ENCODE data around the gene AIF1L.
"Not testable (repeated sequence)": the region's sequence is repeated elsewhere in the genome, so short reads cannot be mapped to it uniquely, and the experiment has no call there.

AIF1L gene

GRCh38 chr9:131099845-131100244 lies 3.5 kb downstream of the AIF1L start:
- FAIRE-seq: not testable (repeated sequence)

- FAIRE-seq: no peak
Observed at GRCh38 chr9:131100445-131100844, 4.1 kb downstream of the AIF1L start.

- FAIRE-seq: no peak
Observed at GRCh38 chr9:131101207-131101964, 5.1 kb downstream of the AIF1L start.

GRCh38 chr9:131103024-131103423 lies 6.7 kb downstream of the AIF1L start:
- FAIRE-seq: no peak

GRCh38 chr9:131103535-131103934 lies 7.2 kb downstream of the AIF1L start:
- no peak for FAIRE-seq

- FAIRE-seq: no peak
Observed at GRCh38 chr9:131104016-131104740, 7.8 kb downstream of the AIF1L start.

- no peak for FAIRE-seq
Observed at GRCh38 chr9:131105952-131106351, 9.6 kb downstream of the AIF1L start.

GRCh38 chr9:131107760-131108159 lies 11.4 kb downstream of the AIF1L start:
- no peak for FAIRE-seq

- FAIRE-seq: no peak
Observed at GRCh38 chr9:131111186-131111853, 15.0 kb downstream of the AIF1L start.

GRCh38 chr9:131111854-131112311 lies 15.6 kb downstream of the AIF1L start:
- FAIRE-seq: no peak

GRCh38 chr9:131112374-131113154 lies 16.2 kb downstream of the AIF1L start:
- FAIRE-seq: no peak

- no peak for FAIRE-seq
Observed at GRCh38 chr9:131113655-131114054, 17.3 kb downstream of the AIF1L start.

GRCh38 chr9:131114084-131114535 lies 17.8 kb downstream of the AIF1L start:
- FAIRE-seq: no peak

- not testable (repeated sequence) for FAIRE-seq
Observed at GRCh38 chr9:131115360-131115742, 19.0 kb downstream of the AIF1L start.

- no peak for FAIRE-seq
Observed at GRCh38 chr9:131116281-131117120, 20.2 kb downstream of the AIF1L start.

- no peak for FAIRE-seq
Observed at GRCh38 chr9:131117121-131117761, 20.9 kb downstream of the AIF1L start.

GRCh38 chr9:131117762-131118145 lies 21.4 kb downstream of the AIF1L start:
- FAIRE-seq: no peak

GRCh38 chr9:131119600-131119999 lies 23.3 kb downstream of the AIF1L start:
- FAIRE-seq: no peak

GRCh38 chr9:131120620-131121228 lies 24.4 kb downstream of the AIF1L start:
- FAIRE-seq: no peak

GRCh38 chr9:131121346-131121745 lies 25.0 kb downstream of the AIF1L start:
- no peak for FAIRE-seq

GRCh38 chr9:131122158-131122557 lies 25.8 kb downstream of the AIF1L start:
- no peak for FAIRE-seq
